Measurements from ENCODE around the gene WDFY4.

WDFY4 gene

GRCh38 chr10:48744587-48744986 lies 59.9 kb downstream of the WDFY4 start:
- DNase-seq (ENCODE audit: low spot score), result no peak

DNA sequence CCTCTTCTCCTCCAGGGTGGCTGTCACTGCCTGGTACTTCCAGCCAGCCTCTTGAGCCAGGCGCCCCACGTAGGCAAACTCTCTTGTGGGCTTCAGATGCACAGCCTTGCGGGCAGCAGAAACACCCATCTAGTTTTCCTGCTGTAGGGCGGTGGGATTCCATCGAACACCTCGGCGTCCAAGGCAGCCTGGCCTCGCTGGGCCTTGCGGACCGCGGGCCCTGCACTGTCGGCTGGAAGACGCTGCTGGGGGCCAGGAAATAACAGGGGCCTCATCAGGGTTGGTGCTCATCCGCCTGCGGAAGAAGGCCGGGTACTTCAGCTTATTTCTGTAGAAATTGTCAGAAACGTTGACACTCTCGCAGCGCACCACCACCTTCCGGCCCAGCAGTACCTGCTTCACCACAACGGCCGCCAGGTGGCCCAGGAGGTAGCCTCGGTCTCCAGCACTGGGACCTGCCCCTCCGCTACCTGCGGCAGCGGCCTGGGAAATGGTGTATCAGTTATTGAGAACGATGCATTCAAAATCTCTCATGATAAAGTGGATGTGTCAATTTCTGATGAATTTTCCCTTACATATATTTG lies 61.1 kb downstream of the WDFY4 start:
- no peak for DNase-seq (ENCODE audit: low spot score)

DNA sequence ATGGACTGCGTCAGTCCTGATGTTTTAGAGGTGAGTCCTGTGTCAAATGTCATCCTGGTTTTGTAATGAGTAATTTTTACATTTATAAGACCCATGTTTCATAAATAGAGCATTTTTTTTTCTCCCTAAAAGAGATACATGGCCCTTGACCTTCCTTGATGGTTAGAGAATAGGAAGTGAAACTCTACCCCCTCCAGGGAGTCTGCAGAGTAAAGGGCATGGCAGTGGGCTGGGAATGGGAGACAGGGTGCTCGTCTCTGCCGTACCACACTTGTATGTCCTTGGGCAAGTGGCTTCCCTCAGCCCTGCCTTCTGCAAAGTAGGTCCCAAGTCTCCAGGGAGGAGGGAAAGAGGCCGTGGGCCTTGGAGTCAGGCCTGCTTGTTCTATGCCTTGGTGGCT lies 63.9 kb downstream of the WDFY4 start:
- no peak for DNase-seq (ENCODE audit: low spot score)

- DNase-seq (ENCODE audit: low spot score), result no peak
These were observed 64.6 kb downstream of the WDFY4 start for GRCh38 chr10:48749254-48749787.

- no peak for DNase-seq (ENCODE audit: low spot score)
These were observed 65.3 kb downstream of the WDFY4 start for GRCh38 chr10:48750019-48750418.

DNA sequence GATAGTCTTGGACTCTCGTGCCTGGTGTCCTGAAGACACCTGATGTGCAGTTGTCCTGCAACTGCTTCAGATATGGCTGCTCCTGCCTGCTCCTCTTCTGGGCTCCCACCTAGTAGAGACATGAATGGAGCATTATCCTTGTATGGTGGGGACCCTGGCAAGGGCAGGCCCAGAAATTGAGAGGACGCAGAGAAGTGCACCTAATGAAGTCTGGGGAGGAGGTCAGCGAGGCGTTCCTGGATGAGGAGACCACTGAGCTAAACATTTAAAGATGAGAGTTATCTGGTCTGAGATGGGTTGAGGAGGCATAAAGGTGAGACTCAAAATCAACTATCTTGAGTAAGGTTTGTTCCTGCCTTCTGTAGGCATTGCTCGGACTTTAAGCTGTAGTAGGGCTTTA lies 66.3 kb downstream of the WDFY4 start:
- DNase-seq (ENCODE audit: low spot score), result no peak

DNA sequence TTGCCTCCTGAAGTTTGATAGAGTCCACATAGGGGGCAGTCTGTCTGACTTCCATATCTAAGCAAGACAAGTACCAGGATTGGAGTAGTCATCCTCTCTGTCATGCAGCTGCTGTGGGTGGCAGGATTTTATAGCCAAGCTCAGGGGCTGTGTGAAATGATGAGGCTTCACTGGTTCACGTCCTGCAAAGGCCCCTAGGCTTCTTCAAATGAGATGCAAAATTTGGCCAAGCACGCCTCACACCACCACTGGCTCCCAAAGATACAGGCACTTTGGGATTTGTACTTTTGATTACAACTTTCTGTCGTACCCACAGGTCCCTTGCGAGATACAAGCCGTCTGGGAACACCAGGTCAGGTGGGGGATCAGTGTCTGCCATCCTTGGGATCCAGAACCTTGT lies 67.1 kb downstream of the WDFY4 start:
- no peak for DNase-seq (ENCODE audit: low spot score)

DNA sequence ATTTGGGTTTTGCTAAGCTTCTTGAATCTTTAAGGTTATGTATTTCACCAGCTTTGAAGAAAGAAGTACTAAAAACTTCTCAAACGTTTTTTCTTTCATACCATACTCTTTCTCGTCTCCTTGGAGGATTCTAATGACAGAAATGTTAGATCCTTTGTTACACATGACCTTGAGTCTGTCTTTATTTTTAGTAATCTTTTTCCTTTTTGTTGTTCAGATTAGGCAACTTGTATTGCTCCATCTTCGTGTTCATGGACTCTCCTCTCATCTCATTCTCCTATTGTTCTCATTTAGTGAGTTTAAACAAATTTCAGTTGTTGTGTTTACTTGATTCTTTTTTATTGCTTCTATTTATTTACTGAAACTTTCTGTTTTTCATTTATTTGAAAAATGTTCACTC lies 73.7 kb downstream of the WDFY4 start:
- DNase-seq (ENCODE audit: low spot score), result no peak

GRCh38 chr10:48759113-48759901 lies 74.6 kb downstream of the WDFY4 start:
- DNase-seq (ENCODE audit: low spot score), result no peak

DNA sequence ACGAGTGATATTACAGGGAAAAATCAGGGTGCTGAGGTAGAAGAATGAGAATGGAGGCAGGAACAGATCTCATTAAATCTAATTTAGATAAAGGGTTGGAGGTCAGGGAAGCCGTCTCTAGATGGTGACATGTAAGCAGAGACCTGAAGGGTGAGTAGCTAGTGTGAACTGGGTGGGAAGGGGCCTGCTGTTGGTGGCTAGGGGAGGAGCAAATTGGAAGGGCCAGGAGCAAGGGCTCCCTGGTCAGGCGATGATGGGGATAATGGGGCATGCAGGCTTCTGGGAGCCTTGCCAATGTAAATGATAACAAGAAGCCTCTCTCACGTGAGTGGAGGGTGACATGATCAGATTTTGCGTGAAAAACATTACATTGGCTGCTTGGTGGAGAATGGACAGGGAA lies 76.3 kb downstream of the WDFY4 start:
- no peak for DNase-seq (ENCODE audit: low spot score)

GRCh38 chr10:48762064-48763042 lies 77.7 kb downstream of the WDFY4 start:
- DNase-seq (ENCODE audit: low spot score), result no peak

DNA sequence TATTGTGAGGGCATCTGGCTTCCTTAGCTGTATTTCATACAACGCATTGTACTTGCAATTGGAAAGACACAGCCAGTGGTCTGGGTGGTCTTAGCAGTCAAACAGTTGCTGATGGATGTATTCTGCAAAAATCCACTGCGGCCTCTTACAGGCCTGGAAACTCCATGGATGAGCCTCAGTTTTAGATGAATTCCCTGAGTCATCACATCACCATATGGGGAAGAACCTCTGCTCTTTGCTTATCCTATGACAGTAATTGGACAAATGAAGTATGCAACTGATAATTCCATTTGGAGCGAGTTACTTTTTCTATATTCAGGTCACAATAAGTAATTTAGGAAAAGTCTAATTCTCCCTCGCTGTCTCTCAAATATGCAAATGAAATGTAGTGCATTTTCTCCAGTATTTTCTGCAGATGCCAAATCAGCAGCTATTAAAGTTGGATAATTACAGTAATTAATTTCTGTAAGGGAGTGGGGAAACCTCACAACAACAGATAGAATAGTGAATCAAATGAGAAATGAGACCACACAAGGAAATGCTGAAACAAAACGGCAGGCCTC lies 78.8 kb downstream of the WDFY4 start:
- DNase-seq (ENCODE audit: low spot score), result no peak

DNA sequence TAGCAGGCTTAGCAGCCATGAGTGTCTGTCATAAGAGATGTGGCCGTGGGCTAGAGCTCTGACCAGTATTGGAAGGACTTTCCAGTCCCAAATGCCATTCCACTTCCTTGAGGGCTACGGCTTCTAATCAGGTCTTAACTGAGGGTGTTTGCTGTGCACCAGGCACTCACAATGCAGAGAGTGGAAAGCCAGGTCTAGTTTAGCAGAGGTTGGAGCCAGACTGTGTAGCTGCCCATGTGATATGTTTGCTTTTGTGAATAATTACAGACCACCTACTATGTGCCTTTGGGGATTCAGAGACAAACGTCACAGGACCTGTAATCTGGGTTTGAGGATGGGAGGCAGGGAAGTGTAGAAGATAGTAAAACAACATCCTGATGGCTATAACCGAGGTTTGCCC lies 79.8 kb downstream of the WDFY4 start:
- no peak for DNase-seq (ENCODE audit: low spot score)

DNA sequence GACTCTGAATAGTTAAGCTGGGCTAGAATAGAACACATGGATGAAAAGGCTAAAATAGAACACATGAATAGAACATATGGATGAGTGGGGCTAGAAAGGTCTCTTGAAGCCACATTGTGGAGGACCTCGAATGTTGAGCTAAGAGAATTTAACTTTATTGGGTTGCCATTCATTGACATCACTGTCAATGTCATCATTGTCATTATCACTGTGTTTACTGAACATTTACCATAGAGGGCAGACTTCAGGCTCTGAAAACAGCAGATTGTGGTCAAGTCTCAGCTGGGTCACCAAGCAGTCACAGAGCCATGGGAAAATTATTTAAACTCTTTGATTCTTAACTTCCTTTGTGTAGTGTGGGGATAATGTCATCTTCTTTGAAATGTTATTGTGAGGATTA lies 80.4 kb downstream of the WDFY4 start:
- DNase-seq (ENCODE audit: low spot score), result no peak

DNA sequence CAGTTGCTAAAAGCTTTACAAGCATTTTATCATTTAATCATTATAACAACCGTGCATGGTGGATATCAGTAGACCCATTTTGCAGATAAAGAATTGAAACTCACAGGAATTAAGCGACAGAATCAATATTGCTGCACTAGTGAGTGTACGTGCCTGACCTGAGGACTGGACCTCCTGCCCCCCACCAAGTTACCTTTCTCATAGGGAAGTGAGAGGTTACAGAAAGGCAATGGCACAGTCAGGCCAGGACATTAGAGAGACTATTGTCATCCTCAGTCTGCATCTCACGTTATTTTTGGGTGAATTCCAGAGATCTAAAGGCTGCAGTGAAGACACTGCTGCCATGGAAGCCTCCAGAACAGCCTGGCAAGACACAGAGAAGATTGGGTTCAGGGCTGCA lies 80.9 kb downstream of the WDFY4 start:
- no peak for DNase-seq (ENCODE audit: low spot score)

- no peak for DNase-seq (ENCODE audit: low spot score)
These were observed 82.9 kb downstream of the WDFY4 start for GRCh38 chr10:48767373-48768143.

DNA sequence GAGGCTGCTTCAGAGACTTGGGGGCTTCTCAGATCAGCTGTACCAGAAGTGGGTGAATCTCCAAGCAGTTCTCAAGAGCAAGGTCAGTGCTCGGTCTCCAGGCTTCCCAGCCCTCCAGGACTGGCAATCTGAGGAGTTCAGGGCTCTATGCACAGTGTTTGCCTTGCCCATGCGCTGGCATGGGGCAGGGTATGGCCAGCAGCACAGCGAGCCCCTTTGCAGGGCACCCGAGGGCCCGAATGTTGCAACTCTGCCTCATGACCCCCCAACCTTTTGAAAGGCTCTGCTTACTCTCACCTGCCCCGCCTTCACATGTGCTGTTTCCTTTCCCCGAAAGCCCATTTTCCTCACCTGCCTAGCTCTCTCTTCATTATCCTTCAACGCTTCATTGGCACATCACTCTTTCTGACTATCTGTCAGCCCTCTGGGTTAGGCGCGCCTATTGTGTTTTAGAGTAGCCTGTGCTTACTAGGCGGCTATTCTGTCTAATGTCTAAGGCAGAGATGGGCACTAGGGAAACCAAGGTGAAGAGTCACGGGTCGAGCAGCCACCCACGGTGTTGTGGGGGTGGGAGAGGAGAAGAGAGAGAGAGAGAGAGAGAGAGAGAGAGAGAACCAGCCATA lies 83.6 kb downstream of the WDFY4 start:
- DNase-seq (ENCODE audit: low spot score), result no peak

GRCh38 chr10:48768926-48769325 lies 84.3 kb downstream of the WDFY4 start:
- no peak for DNase-seq (ENCODE audit: low spot score)

GRCh38 chr10:48769706-48770435 lies 85.2 kb downstream of the WDFY4 start:
- no peak for DNase-seq (ENCODE audit: low spot score)

DNA sequence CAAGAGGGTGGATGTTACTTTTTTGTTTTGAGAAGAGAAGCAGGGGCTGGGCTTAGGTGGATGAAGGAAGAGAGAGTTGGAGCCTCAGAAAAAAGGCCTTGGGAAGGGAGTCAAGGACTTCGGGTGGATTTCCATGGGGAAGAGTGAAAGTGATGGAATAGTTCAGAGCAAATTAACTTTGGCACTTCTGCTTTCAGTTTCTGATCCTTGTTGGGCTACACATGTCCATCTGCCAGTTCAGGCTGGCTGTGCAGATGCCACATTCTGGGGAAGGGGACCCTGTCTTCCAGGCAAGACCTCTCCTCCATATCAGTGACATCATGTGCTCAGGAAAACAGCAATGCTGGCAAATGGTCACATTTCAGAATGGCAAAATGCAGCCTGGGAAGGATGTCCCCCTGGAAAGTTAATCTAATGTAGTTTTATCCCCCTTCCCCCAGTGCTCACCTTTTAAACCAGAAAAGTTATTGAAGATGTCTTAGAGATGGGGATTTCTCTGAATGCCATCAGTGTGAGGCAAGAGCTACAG lies 86.0 kb downstream of the WDFY4 start:
- no peak for DNase-seq (ENCODE audit: low spot score)

All from pons (tissue), 1 donor.